ENCODE results near the gene ATP4B.

The ATP4B gene

DNA sequence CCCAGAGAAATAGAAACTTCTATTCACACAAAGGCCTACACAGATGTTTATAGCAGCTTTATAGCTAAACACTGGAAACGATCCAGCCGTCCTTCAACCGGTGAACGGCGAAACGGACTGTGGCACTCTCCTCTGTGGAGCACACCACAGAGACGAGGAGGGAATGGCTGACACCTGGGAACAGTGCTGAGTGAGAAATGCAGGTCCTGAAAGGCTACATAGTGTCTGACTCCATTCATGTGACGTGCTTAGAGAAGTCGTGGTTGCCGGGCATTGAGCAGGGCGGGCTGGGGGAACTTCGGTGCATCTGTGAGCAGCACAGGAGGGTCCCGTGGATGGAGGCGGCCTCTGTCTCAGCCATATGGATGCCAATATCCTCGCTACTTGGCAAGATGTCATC, 5.9 kb upstream of the ATP4B start:
- TF ChIP-seq, protein P1, sequence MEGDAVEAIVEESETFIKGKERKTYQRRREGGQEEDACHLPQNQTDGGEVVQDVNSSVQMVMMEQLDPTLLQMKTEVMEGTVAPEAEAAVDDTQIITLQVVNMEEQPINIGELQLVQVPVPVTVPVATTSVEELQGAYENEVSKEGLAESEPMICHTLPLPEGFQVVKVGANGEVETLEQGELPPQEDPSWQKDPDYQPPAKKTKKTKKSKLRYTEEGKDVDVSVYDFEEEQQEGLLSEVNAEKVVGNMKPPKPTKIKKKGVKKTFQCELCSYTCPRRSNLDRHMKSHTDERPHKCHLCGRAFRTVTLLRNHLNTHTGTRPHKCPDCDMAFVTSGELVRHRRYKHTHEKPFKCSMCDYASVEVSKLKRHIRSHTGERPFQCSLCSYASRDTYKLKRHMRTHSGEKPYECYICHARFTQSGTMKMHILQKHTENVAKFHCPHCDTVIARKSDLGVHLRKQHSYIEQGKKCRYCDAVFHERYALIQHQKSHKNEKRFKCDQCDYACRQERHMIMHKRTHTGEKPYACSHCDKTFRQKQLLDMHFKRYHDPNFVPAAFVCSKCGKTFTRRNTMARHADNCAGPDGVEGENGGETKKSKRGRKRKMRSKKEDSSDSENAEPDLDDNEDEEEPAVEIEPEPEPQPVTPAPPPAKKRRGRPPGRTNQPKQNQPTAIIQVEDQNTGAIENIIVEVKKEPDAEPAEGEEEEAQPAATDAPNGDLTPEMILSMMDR (IDR thresholded peaks at IDR 0.05) = no peak
- H3K9me3 ChIP-seq (ENCODE audit: control insufficient read depth, low read length) = no peaks in the 10 kb centered on the region
- H3K27me3 ChIP-seq (ENCODE audit: control insufficient read depth, insufficient read depth, low read length) = no peaks in the 10 kb centered on the region
- no peaks in the 10 kb centered on the region for H3K4me1 ChIP-seq
- no peaks in the 10 kb centered on the region for H3K79me2 ChIP-seq
- H3K9ac ChIP-seq = no peak overlapping the region
- no peaks in the 10 kb centered on the region for H3K36me3 ChIP-seq (ENCODE audit: control insufficient read depth, insufficient read depth, low read length)
- no peak overlapping the region for H3K4me2 ChIP-seq (ENCODE audit: low read length)
- no peak overlapping the region for H2AFZ ChIP-seq
- no peak overlapping the region for H3K4me3 ChIP-seq (ENCODE audit: low read depth, low read length)
- H3K27ac ChIP-seq = no peak overlapping the region

DNA sequence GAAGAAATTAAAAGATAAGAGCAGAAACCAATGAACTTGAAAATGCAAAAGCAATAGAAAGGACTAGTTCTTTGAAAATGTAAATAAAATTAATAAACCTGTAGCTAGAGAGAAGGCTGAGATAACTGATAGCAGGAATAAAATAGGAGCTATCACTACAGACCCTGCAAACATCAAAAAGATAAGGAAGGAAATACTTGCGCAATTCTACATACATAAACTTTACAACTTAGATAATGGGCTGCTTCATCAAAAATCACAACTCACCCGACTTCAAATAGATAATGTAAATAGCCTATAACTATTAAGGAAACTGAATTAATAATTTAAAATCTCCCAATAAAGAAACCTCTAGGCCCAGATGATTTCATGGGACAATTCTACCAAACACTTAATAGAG, 3.5 kb upstream of the ATP4B start:
- H3K4me3 ChIP-seq (ENCODE audit: low read depth, low read length) = no peak overlapping the region
- no peaks in the 10 kb centered on the region for H3K4me1 ChIP-seq
- no peak overlapping the region for H3K4me2 ChIP-seq (ENCODE audit: low read length)
- H3K9ac ChIP-seq = no peak overlapping the region
- TF ChIP-seq, protein P1 (IDR thresholded peaks at IDR 0.05) = no peak
- no peak overlapping the region for H3K27ac ChIP-seq
- no peaks in the 10 kb centered on the region for H3K36me3 ChIP-seq (ENCODE audit: control insufficient read depth, insufficient read depth, low read length)
- H3K79me2 ChIP-seq = no peaks in the 10 kb centered on the region
- H3K27me3 ChIP-seq (ENCODE audit: control insufficient read depth, insufficient read depth, low read length) = no peaks in the 10 kb centered on the region
- no peaks in the 10 kb centered on the region for H3K9me3 ChIP-seq (ENCODE audit: control insufficient read depth, low read length)
- no peak overlapping the region for H2AFZ ChIP-seq

DNA sequence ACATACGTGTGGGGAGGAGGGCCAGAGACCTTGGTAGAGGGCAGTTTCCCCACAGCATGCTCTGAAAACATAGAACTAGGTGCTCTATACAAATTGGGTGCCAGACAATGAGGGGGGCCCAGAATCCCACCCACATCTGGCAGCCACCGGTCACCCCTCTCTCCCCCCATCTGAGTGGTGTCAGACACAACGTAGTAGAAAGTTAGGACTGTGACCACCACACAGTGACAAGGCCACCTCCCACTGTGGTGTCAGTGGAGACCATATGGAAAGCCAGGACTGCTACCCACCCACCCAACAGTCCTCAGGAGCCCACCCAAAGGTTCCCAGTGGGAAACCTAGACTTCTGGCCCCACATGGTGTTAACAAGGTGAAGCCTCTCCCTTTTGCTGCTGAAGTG, 2.1 kb upstream of the ATP4B start:
- Histone ChIP-seq H3K4me1 (peaks cover 8% of the 10 kb centered on the region), H3K9me3 (ENCODE audit: control insufficient read depth, low read length) (no peaks in the 10 kb centered on the region), H3K36me3 (ENCODE audit: control insufficient read depth, insufficient read depth, low read length) (no peaks in the 10 kb centered on the region), H3K27ac (no peak overlapping the region), H3K27me3 (ENCODE audit: control insufficient read depth, insufficient read depth, low read length) (no peaks in the 10 kb centered on the region), H3K79me2 (no peaks in the 10 kb centered on the region), H3K4me3 (ENCODE audit: low read depth, low read length) (no peak overlapping the region), H2AFZ (no peak overlapping the region), H3K9ac (no peak overlapping the region), H3K4me2 (ENCODE audit: low read length) (no peak overlapping the region)
- TF ChIP-seq, protein P1 (IDR thresholded peaks at IDR 0.05) = no peak

DNA sequence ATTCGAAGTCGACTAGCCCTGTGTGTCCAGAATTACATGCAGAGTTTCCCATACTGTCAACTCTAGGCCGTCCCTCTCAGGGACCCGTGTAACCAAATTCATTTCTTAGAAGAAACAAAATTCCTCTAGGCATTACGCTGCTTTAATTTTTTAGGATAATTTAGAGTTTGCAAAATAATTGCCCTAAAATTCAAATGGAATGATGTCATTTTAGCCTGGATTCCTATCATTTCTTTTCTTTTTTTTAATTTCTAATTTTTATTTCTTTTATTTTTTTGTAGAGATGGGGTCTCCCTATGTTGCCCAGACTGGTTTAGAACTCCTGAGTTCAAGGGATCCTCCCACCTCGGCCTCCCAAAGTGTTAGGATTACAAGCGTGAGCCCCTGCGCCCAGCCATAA, 1.3 kb upstream of the ATP4B start:
- Histone ChIP-seq H3K9me3 (ENCODE audit: control insufficient read depth, low read length) (no peaks in the 10 kb centered on the region), H3K27me3 (ENCODE audit: control insufficient read depth, insufficient read depth, low read length) (no peaks in the 10 kb centered on the region), H3K27ac (no peak overlapping the region), H3K36me3 (ENCODE audit: control insufficient read depth, insufficient read depth, low read length) (no peaks in the 10 kb centered on the region), H3K4me3 (ENCODE audit: low read depth, low read length) (no peak overlapping the region), H3K79me2 (no peaks in the 10 kb centered on the region), H3K9ac (no peak overlapping the region), H2AFZ (no peak overlapping the region), H3K4me1 (peaks cover 9% of the 10 kb centered on the region), H3K4me2 (ENCODE audit: low read length) (no peak overlapping the region)
- TF ChIP-seq, protein P1 (IDR thresholded peaks at IDR 0.05) = no peak

DNA sequence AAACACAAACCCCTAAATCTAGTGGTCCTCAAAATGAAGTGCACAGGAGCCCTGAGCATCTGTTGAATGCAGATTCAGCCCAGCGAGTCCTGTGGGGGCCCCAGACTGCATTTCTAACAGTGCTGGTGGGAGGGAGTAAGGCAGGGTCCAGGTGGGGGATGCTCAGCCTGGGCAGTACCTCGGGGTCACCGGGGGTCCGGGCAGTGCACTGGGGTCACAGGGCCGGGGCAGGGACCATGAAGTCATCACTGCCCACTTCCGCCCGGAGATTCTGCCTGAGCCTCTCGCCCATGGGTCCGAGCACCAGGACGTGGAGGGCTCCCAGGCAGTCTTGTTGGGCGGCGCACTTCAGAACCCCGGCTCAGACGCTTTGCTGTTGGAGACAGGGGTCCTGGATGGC, 838 bp upstream of the ATP4B start:
- peaks cover 9% of the 10 kb centered on the region for H3K4me1 ChIP-seq
- H3K4me2 ChIP-seq (ENCODE audit: low read length) = no peak overlapping the region
- no peaks in the 10 kb centered on the region for H3K79me2 ChIP-seq
- no peak overlapping the region for H3K4me3 ChIP-seq (ENCODE audit: low read depth, low read length)
- no peak overlapping the region for H3K27ac ChIP-seq
- H3K36me3 ChIP-seq (ENCODE audit: control insufficient read depth, insufficient read depth, low read length) = no peaks in the 10 kb centered on the region
- no peak overlapping the region for H2AFZ ChIP-seq
- H3K9ac ChIP-seq = no peak overlapping the region
- no peaks in the 10 kb centered on the region for H3K27me3 ChIP-seq (ENCODE audit: control insufficient read depth, insufficient read depth, low read length)
- TF ChIP-seq, protein P1 (IDR thresholded peaks at IDR 0.05) = no peak
- H3K9me3 ChIP-seq (ENCODE audit: control insufficient read depth, low read length) = no peaks in the 10 kb centered on the region

Measured in parathyroid adenoma (tissue), 2 donors.